NCI-H2107 (cell line): Measurements from ENCODE around the gene RNF5.
"Not testable (repeated sequence)": the region's sequence is repeated elsewhere in the genome, so short reads cannot be mapped to it uniquely, and the experiment has no call there.

Experiments
- DNase-seq: peaks from one replicate; lab custom pipeline; 2025; lab: John Stamatoyannopoulos, UW

RNF5 gene

DNA sequence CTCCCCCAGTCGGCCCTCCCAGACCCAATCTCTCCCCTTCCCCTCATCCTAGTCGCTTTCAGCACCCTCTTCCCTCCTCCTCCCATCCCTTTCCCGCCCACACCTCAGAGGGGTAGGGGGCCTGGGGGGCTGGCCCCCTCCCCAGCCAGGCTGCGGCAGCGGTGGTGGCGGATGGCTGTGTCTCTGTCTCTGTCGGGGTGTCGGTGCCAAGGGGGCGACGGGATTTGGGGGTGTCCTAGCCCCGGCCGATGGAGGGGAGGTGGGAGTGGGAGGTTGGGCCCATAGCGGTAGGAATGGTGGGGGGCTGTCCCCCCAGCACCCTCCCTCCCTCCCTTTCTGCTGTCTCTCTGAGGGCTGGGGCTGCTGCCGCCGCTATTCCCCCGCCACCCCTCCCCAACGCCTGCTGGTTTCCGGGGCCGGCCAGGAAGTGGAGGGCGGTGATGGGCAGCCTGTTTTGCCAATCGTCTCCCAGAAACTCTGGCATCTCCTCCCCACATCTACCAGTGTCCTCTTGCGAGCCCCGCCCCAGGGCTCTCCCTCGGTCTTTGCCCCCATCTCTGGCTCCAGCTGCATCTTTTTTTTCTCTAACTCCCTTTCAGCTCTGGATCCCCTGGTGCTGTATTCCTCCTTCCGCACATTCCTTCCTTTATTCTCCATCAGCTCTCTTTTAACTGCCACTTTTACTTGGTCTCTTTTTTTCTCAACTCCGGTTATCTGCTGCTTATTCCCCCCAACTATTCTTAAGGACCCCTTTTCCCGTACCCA is 2.3 kb upstream of the RNF5 start, which contains the start of gene AGPAT1:
TSS of gene AGPAT1 (minus strand) at position 374 of the 765 bp plus-strand sequence. CDS start 4,588 bp downstream, outside the sequence.
- DNase-seq = peak; percentile 63

DNA sequence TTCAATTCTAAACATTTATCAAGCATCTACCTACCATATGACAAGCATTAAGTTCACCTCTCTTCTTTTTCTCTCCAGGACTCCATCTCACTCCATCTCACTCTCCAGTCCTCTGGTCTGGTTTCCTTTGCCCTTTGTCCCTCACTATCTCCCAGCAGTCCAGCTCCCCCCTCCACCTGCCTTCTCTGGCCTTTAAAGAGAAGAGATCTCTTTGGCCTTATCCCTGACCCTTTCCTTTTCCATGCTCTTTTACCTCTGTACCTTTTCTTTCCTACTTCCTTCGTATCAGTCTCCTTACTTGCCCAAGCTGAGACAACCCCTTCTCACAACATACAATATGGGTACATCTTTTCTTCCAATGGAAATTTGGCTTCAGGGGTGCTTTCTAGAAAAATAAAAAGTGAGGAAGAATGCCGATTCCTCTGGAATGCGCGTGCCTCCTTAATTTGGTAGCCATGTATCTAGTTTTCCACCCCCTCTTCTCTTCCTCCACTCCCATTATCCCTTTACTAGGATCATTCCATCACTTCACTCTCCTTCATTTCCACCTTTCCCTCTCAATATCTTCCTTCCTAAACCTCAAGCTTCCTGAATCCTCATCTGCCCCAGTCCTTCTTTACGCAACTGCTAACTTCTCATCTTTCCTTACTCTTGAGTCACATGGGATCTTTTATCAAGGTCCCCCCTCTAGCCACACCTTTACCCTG is 1.6 kb upstream of the RNF5 start:
- DNase-seq = no peak

DNA sequence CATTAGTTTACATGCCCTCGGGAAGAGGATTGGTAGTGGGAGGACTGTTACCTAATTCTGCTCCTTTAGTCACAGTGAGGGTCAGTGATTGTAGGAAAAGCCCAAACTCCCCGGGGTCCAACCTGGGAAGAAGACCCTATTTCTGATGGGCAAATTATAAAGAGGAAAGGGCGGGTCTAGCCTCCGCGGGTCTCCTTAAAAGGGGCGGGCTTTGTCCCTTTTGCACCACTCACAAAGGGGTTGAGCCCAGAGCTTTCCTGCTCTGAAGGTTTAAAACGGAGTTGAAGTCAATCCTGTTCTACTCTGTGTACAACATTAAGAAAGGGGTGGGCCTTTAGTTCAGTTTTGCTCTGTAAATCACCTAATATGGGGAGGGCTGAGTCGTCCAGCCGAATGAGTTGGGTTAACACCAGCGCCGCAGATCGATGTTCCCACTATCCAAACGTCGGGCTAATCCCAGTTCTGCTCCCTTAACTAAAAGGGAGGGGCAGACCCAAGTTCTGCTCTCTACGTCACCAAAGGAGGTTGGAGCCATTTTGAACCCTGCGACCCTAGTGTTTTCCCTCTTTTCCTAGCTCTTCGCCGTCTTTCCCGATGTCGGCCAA is 920 bp upstream of the RNF5 start:
- no peak for DNase-seq

- DNase-seq = no peak
These were observed 589 bp downstream of the RNF5 start for GRCh38 chr6:32178547-32179440.

DNA sequence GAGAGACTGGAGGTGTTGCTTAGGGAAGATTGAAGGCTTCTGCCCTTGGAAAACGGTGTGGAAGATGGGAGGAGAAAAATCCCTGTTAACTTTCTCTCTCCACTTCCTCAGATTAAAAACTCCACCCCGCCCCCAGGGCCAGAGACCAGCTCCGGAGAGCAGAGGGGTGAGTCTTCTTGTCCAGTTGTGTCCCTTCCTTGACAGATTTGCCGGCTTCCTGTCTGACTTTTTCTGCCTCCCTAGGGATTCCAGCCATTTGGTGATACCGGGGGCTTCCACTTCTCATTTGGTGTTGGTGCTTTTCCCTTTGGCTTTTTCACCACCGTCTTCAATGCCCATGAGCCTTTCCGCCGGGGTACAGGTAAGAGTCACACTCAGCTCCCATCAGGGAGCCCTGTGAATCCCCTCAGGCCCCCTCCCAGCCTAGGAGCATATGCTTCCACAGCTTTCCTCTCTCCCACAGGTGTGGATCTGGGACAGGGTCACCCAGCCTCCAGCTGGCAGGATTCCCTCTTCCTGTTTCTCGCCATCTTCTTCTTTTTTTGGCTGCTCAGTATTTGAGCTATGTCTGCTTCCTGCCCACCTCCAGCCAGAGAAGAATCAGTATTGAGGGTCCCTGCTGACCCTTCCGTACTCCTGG is 1.7 kb downstream of the RNF5 start:
- no peak for DNase-seq

- DNase-seq = no peak
These were observed 3.0 kb downstream of the RNF5 start for GRCh38 chr6:32181148-32181702.

DNA sequence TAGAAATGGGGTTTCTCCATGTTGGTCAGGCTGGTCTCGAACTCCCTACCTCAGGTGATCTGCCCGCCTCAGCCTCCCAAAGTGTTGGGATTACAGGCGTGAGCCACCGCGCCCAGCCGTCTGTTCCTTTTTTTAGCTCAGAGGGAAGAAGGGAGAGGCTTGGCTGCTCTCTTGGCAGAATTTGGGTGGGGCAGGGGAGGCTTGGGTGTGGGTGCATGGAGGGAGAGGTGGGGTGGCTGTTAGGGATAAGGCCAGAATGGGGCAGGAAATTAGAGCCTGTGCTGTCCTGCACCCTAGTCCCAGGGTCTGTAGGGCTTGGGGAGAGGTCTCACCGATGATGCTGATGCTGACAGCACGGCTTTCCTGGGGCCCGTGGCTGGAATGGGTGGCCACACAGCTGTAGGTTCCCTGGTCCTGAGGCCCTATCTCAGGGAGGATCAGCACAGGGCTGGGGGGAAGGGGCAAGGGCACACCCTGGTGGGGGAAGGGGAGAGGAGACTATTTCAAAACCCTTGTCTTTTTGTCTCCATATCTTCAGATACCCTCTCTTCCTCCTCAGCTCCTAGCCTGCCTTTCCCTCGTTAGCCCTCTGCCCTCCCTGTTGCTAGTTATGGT is 3.8 kb downstream of the RNF5 start:
- no peak for DNase-seq

DNA sequence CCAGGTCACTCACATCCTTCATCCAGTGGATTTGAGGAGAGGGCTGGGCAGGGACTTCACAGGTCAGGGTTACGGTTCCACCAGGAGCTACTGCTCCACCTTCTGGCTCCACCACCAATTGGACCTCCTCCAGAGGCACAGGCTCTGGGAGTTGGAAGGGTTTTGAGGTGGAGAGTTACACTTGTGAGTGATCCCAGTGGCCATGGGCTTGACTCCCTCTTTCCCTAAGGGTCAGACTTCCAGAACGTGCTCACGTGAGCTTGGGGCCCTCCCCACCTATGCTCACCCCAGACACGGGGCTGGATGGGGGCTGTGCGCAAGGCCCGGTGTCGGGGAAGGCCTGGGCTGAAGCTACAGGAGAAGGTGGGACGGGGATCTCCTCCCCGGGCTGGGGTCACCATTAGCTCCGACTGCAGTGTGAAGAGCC is 4.4 kb downstream of the RNF5 start:
- no peak for DNase-seq

- DNase-seq = no peak
These were observed 4.8 kb downstream of the RNF5 start for GRCh38 chr6:32183030-32183429.

GRCh38 chr6:32183483-32184083 is 5.4 kb downstream of the RNF5 start:
- DNase-seq = no peak

GRCh38 chr6:32184084-32184640 is 6.0 kb downstream of the RNF5 start, which contains the start of gene AGER:
Gene AGER (minus strand): TSS chr6:32184253. CDS start chr6:32184222, 31 bp downstream.
- DNase-seq = no peak

GRCh38 chr6:32185681-32186131 is 7.5 kb downstream of the RNF5 start:
- not testable (repeated sequence) for DNase-seq

GRCh38 chr6:32186151-32186840 is 8.1 kb downstream of the RNF5 start:
- DNase-seq = not testable (repeated sequence)

- no peak for DNase-seq
These were observed 9.0 kb downstream of the RNF5 start for GRCh38 chr6:32187009-32187709.

- not testable (repeated sequence) for DNase-seq
These were observed 9.6 kb downstream of the RNF5 start for GRCh38 chr6:32187725-32188380.

- DNase-seq = no peak
These were observed 10.3 kb downstream of the RNF5 start for GRCh38 chr6:32188381-32189068.

DNA sequence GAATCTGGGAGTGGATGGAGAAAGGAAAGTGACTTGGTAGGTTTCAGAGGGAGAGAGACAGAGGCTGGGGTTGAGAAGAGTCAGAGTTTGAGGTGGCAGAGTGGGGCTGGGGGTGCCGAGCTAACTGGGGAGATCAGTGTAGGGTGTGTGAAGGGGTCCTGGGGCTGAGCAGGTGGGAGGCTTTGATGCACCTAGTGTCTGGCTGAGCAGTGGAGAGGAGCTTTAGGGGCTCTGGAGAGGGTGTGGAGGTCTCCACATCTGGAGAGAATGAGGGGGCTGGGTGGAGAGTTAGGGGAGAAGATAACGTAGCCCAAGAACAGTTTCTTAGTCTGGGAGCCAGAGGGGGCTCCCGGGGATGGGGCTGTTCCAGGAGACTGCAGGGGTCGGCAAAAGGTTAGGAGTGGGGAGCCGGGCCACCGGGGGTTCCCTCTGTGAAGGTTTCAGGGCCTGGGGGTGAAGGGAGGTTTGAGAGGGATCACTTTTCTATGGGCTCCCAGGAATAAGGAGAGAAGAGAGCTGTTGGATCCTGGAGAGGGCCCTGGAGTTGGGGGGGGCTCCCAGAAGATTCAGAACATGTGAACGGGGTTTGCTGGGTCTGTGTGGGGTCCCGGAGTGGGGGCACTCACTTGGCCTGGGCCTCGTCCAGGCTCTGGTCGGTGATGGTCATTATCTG is 11.0 kb downstream of the RNF5 start:
- no peak for DNase-seq
